ENCODE data around the gene MYL6.
"Not testable (repeated sequence)": the region's sequence is repeated elsewhere in the genome, so short reads cannot be mapped to it uniquely, and the experiment has no call there.

Gene MYL6

GRCh38 chr12:56158029-56158925 is at the start of gene MYL6:
TSS of gene MYL6 (plus strand) at chr12:56158359. CDS start at chr12:56158402, 43 bp downstream.
- Mint-ChIP-seq H3K27ac (peak within 1 kb of the TSS; percentile 99), H3K4me3 (peak within 1 kb of the TSS; percentile 91 to 97), H3K4me1 (peaks cover 39 to 76% of the 10 kb centered on the region in 2 donors), H3K36me3 (peaks cover 48 to 59% of the 10 kb centered on the region in 2 donors), H3K9me3 (no peaks in the 10 kb centered on the region), H3K27me3 (no peaks in the 10 kb centered on the region)
- peak; percentile 88 for DNase-seq
- ATAC-seq (replicated peaks), result peak; percentile 87 to 92

GRCh38 chr12:56110571-56110970 is 47.6 kb upstream of the MYL6 start:
- DNase-seq, result no peak
- no peaks in the 10 kb centered on the region for H3K9me3 Mint-ChIP-seq
- no peak overlapping the region for H3K4me3 Mint-ChIP-seq
- no peak overlapping the region for H3K27ac Mint-ChIP-seq
- H3K4me1 Mint-ChIP-seq, result peaks cover 17 to 28% of the 10 kb centered on the region in 2 donors
- peaks cover 34 to 54% of the 10 kb centered on the region in 2 donors for H3K36me3 Mint-ChIP-seq
- ATAC-seq (replicated peaks), result no peak
- H3K27me3 Mint-ChIP-seq, result no peaks in the 10 kb centered on the region

- Mint-ChIP-seq H3K27ac (peak overlapping the region; percentile 70), H3K4me3 (no peak overlapping the region), H3K36me3 (peaks cover 43 to 59% of the 10 kb centered on the region in 2 donors), H3K4me1 (peaks cover 21 to 33% of the 10 kb centered on the region in 2 donors), H3K27me3 (peaks cover 0 to 4% of the 10 kb centered on the region in 2 donors), H3K9me3 (no peaks in the 10 kb centered on the region)
- no peak for DNase-seq
- no peak for ATAC-seq (replicated peaks)
These were observed 44.1 kb upstream of the MYL6 start for GRCh38 chr12:56114084-56114483.

- Mint-ChIP-seq H3K4me1 (peaks cover 27 to 45% of the 10 kb centered on the region in 2 donors), H3K27ac (peak overlapping the region; percentile 100), H3K4me3 (peak overlapping the region; percentile 99 to 100), H3K9me3 (no peaks in the 10 kb centered on the region), H3K27me3 (peaks cover 0 to 4% of the 10 kb centered on the region in 2 donors), H3K36me3 (peaks cover 38 to 60% of the 10 kb centered on the region in 2 donors)
- DNase-seq (no peak), ATAC-seq (replicated peaks) (no peak)
These were observed 42.8 kb upstream of the MYL6 start for GRCh38 chr12:56115329-56115728.

GRCh38 chr12:56116267-56117081 is 41.7 kb upstream of the MYL6 start, which contains the start of gene RPL41:
TSS of gene RPL41 (plus strand) at chr12:56116633.
- Mint-ChIP-seq H3K36me3 (peaks cover 42 to 61% of the 10 kb centered on the region in 2 donors), H3K27me3 (peaks cover 0 to 4% of the 10 kb centered on the region in 2 donors), H3K4me3 (peak within 1 kb of the TSS; percentile 99 to 100), H3K27ac (peak within 1 kb of the TSS; percentile 100), H3K4me1 (peaks cover 29 to 51% of the 10 kb centered on the region in 2 donors), H3K9me3 (no peaks in the 10 kb centered on the region)
- DNase-seq (peak; percentile 89), ATAC-seq (replicated peaks) (peak; percentile 50 to 61)

- not testable (repeated sequence) for ATAC-seq (replicated peaks); H3K27me3 Mint-ChIP-seq; H3K9me3 Mint-ChIP-seq; DNase-seq
- Mint-ChIP-seq H3K27ac (peak overlapping the region; percentile 100), H3K4me1 (peaks cover 29 to 55% of the 10 kb centered on the region in 2 donors), H3K36me3 (peaks cover 44 to 63% of the 10 kb centered on the region in 2 donors), H3K4me3 (peak overlapping the region; percentile 99 to 100)
These were observed 41.0 kb upstream of the MYL6 start for GRCh38 chr12:56117082-56117706.

GRCh38 chr12:56117778-56118687 is 40.1 kb upstream of the MYL6 start, which contains the start of gene ZC3H10:
TSS of gene ZC3H10 (plus strand) at chr12:56118266. CDS start at chr12:56120563, 2,297 bp downstream.
- Mint-ChIP-seq H3K9me3 (no peaks in the 10 kb centered on the region), H3K4me1 (peaks cover 29 to 55% of the 10 kb centered on the region in 2 donors), H3K36me3 (peaks cover 39 to 55% of the 10 kb centered on the region in 2 donors), H3K27me3 (peaks cover 0 to 4% of the 10 kb centered on the region in 2 donors), H3K27ac (peak within 1 kb of the TSS; percentile 100), H3K4me3 (peak within 1 kb of the TSS; percentile 99 to 100)
- peak; percentile 86 to 88 for ATAC-seq (replicated peaks)
- DNase-seq, result peak; percentile 98

GRCh38 chr12:56118688-56119357 is 39.3 kb upstream of the MYL6 start:
- peaks cover 31 to 49% of the 10 kb centered on the region in 2 donors for H3K36me3 Mint-ChIP-seq
- peaks cover 27 to 48% of the 10 kb centered on the region in 2 donors for H3K4me1 Mint-ChIP-seq
- ATAC-seq (replicated peaks) (peak; percentile 12 to 20), DNase-seq (no peak)
- peaks cover 0 to 4% of the 10 kb centered on the region in 2 donors for H3K27me3 Mint-ChIP-seq
- H3K27ac Mint-ChIP-seq, result peak overlapping the region; percentile 100
- H3K4me3 Mint-ChIP-seq, result peak overlapping the region; percentile 99 to 100
- H3K9me3 Mint-ChIP-seq, result no peaks in the 10 kb centered on the region

- DNase-seq (peak; percentile 39), ATAC-seq (replicated peaks) (no peak)
- H3K27me3 Mint-ChIP-seq, result peaks cover 0 to 4% of the 10 kb centered on the region in 2 donors
- H3K4me3 Mint-ChIP-seq, result peak overlapping the region; percentile 99 to 100
- H3K9me3 Mint-ChIP-seq, result no peaks in the 10 kb centered on the region
- peaks cover 29 to 49% of the 10 kb centered on the region in 2 donors for H3K36me3 Mint-ChIP-seq
- peak overlapping the region; percentile 100 for H3K27ac Mint-ChIP-seq
- H3K4me1 Mint-ChIP-seq, result peaks cover 31 to 48% of the 10 kb centered on the region in 2 donors
These were observed 38.8 kb upstream of the MYL6 start for GRCh38 chr12:56119361-56119796.

- no peak for DNase-seq
- Mint-ChIP-seq H3K36me3 (peaks cover 29 to 49% of the 10 kb centered on the region in 2 donors), H3K4me1 (peaks cover 32 to 46% of the 10 kb centered on the region in 2 donors)
These were observed 37.9 kb upstream of the MYL6 start for GRCh38 chr12:56120158-56120846.

GRCh38 chr12:56121204-56121870 is 36.8 kb upstream of the MYL6 start:
- peaks cover 36 to 46% of the 10 kb centered on the region in 2 donors for H3K4me1 Mint-ChIP-seq
- peak overlapping the region; percentile 73 for H3K27ac Mint-ChIP-seq
- ATAC-seq (replicated peaks), result no peak
- peaks cover 0 to 4% of the 10 kb centered on the region in 2 donors for H3K27me3 Mint-ChIP-seq
- H3K9me3 Mint-ChIP-seq, result no peaks in the 10 kb centered on the region
- no peak overlapping the region for H3K4me3 Mint-ChIP-seq
- H3K36me3 Mint-ChIP-seq, result peaks cover 29 to 52% of the 10 kb centered on the region in 2 donors
- DNase-seq, result no peak

More at GRCh38 chr12:56120158-56120846, 37.9 kb upstream of the MYL6 start:
- Mint-ChIP-seq H3K27me3 (peaks cover 0 to 4% of the 10 kb centered on the region in 2 donors), H3K4me3 (peak overlapping the region in 1 of 2 donors; percentile 28), H3K27ac (peak overlapping the region; percentile 51), H3K9me3 (no peaks in the 10 kb centered on the region)
- ATAC-seq (replicated peaks), result no peak

All from stimulated activated naive B cell treated with anti-CD40 and anti-IgM and Interleukin-4, amounts not matched to agents 10 μg/mL and 1 μg/mL and 100 μg/mL, for 72 hours (primary cell).